ENCODE results near the gene CYP4F22.

DNA sequence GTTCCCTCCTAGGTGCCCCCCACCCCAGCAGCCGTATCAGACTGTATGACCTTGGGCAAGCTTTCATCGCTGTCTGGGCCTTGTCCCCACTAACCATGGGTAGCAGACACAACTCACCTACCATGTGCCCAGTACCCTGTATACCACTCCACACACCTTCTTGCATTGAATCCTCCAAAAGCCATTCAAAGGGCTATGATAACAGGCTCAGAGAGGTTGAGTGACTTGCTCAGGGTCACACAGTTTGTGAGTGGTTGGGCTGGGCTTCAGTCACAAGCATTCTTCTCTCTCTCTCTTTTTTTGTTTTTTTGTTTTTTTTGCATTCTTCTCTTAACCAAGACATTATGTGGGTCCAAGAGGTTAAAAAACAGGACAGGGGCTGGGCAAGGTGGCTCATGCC, 46.6 kb upstream of the CYP4F22 start:
- TF ChIP-seq, protein P1, sequence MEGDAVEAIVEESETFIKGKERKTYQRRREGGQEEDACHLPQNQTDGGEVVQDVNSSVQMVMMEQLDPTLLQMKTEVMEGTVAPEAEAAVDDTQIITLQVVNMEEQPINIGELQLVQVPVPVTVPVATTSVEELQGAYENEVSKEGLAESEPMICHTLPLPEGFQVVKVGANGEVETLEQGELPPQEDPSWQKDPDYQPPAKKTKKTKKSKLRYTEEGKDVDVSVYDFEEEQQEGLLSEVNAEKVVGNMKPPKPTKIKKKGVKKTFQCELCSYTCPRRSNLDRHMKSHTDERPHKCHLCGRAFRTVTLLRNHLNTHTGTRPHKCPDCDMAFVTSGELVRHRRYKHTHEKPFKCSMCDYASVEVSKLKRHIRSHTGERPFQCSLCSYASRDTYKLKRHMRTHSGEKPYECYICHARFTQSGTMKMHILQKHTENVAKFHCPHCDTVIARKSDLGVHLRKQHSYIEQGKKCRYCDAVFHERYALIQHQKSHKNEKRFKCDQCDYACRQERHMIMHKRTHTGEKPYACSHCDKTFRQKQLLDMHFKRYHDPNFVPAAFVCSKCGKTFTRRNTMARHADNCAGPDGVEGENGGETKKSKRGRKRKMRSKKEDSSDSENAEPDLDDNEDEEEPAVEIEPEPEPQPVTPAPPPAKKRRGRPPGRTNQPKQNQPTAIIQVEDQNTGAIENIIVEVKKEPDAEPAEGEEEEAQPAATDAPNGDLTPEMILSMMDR (IDR thresholded peaks at IDR 0.05; ENCODE audit: low read length) = no peak
- TF ChIP-seq EZH2 (optimal IDR thresholded peaks at IDR 0.05; ENCODE audit: low read depth, low read length) = no peak
